ENCODE results near the gene ZSCAN21.
A peak's percentile ranks its signal among the peaks of the same experiment; 100 is the strongest.

The ZSCAN21 gene

GRCh38 chr7:100095704-100096103 is 46.1 kb downstream of the ZSCAN21 start:
- Histone ChIP-seq H3K4me3 (ENCODE audit: low read length) (no peak overlapping the region), H3K27ac (ENCODE audit: low read depth, low read length) (no peak overlapping the region), H3K27me3 (ENCODE audit: control insufficient read depth, insufficient read depth, low read length) (no peaks in the 10 kb centered on the region), H3K4me1 (ENCODE audit: control insufficient read depth, insufficient read depth, low read length) (peaks cover 7% of the 10 kb centered on the region), H3K36me3 (ENCODE audit: control insufficient read depth, insufficient read depth, low read length) (peaks cover 66% of the 10 kb centered on the region), H3K9ac (ENCODE audit: low read length) (no peak overlapping the region)

GRCh38 chr7:100098913-100099312 is 49.3 kb downstream of the ZSCAN21 start:
- no peak overlapping the region for H3K27ac ChIP-seq (ENCODE audit: low read depth, low read length)
- H3K27me3 ChIP-seq (ENCODE audit: control insufficient read depth, insufficient read depth, low read length), result no peaks in the 10 kb centered on the region
- H3K4me1 ChIP-seq (ENCODE audit: control insufficient read depth, insufficient read depth, low read length), result peaks cover 7% of the 10 kb centered on the region
- no peak overlapping the region for H3K4me3 ChIP-seq (ENCODE audit: low read length)
- peaks cover 45% of the 10 kb centered on the region for H3K36me3 ChIP-seq (ENCODE audit: control insufficient read depth, insufficient read depth, low read length)
- H3K9ac ChIP-seq (ENCODE audit: low read length), result no peak overlapping the region

GRCh38 chr7:100099452-100099851 is 49.9 kb downstream of the ZSCAN21 start:
- Histone ChIP-seq H3K4me1 (ENCODE audit: control insufficient read depth, insufficient read depth, low read length) (peaks cover 7% of the 10 kb centered on the region), H3K27me3 (ENCODE audit: control insufficient read depth, insufficient read depth, low read length) (no peaks in the 10 kb centered on the region), H3K4me3 (ENCODE audit: low read length) (peak overlapping the region; percentile 81), H3K9ac (ENCODE audit: low read length) (no peak overlapping the region), H3K27ac (ENCODE audit: low read depth, low read length) (no peak overlapping the region), H3K36me3 (ENCODE audit: control insufficient read depth, insufficient read depth, low read length) (peaks cover 41% of the 10 kb centered on the region)

- H3K27me3 ChIP-seq (ENCODE audit: control insufficient read depth, insufficient read depth, low read length), result no peaks in the 10 kb centered on the region
- peak overlapping the region; percentile 71 for H3K27ac ChIP-seq (ENCODE audit: low read depth, low read length)
- H3K4me1 ChIP-seq (ENCODE audit: control insufficient read depth, insufficient read depth, low read length), result peaks cover 7% of the 10 kb centered on the region
- H3K4me3 ChIP-seq (ENCODE audit: low read length), result peak overlapping the region; percentile 91
- peak overlapping the region; percentile 64 for H3K9ac ChIP-seq (ENCODE audit: low read length)
- H3K36me3 ChIP-seq (ENCODE audit: control insufficient read depth, insufficient read depth, low read length), result peaks cover 36% of the 10 kb centered on the region
These were observed 50.9 kb downstream of the ZSCAN21 start for GRCh38 chr7:100100420-100101015.

- peaks cover 35% of the 10 kb centered on the region for H3K36me3 ChIP-seq (ENCODE audit: control insufficient read depth, insufficient read depth, low read length)
These were observed 51.7 kb downstream of the ZSCAN21 start, which contains the start of the genes AP4M1 and MCM7 for GRCh38 chr7:100101016-100101862. Gene AP4M1, plus strand, starts transcription at chr7:100101643. Its CDS starts 72 bp downstream, at chr7:100101715. Gene MCM7, minus strand, starts transcription at chr7:100101397. Its CDS starts 103 bp downstream, at chr7:100101294.

GRCh38 chr7:100102950-100103840 is 53.6 kb downstream of the ZSCAN21 start:
- H3K9ac ChIP-seq (ENCODE audit: low read length), result no peak overlapping the region
- H3K4me3 ChIP-seq (ENCODE audit: low read length), result no peak overlapping the region
- H3K27me3 ChIP-seq (ENCODE audit: control insufficient read depth, insufficient read depth, low read length), result no peaks in the 10 kb centered on the region
- peaks cover 7% of the 10 kb centered on the region for H3K4me1 ChIP-seq (ENCODE audit: control insufficient read depth, insufficient read depth, low read length)
- no peak overlapping the region for H3K27ac ChIP-seq (ENCODE audit: low read depth, low read length)
- peaks cover 35% of the 10 kb centered on the region for H3K36me3 ChIP-seq (ENCODE audit: control insufficient read depth, insufficient read depth, low read length)

More at GRCh38 chr7:100101016-100101862, 51.7 kb downstream of the ZSCAN21 start, which contains the start of the genes AP4M1 and MCM7:
- H3K9ac ChIP-seq (ENCODE audit: low read length), result peak within 1 kb of the TSS; percentile 64
- peak within 1 kb of the TSS; percentile 88 for H3K27ac ChIP-seq (ENCODE audit: low read depth, low read length)
- H3K4me1 ChIP-seq (ENCODE audit: control insufficient read depth, insufficient read depth, low read length), result peaks cover 7% of the 10 kb centered on the region
- H3K4me3 ChIP-seq (ENCODE audit: low read length), result peak within 1 kb of the TSS; percentile 91
- no peaks in the 10 kb centered on the region for H3K27me3 ChIP-seq (ENCODE audit: control insufficient read depth, insufficient read depth, low read length)

- no peaks in the 10 kb centered on the region for H3K4me1 ChIP-seq (ENCODE audit: control insufficient read depth, insufficient read depth, low read length)
- H3K36me3 ChIP-seq (ENCODE audit: control insufficient read depth, insufficient read depth, low read length), result peaks cover 28% of the 10 kb centered on the region
- H3K4me3 ChIP-seq (ENCODE audit: low read length), result no peak overlapping the region
- H3K27ac ChIP-seq (ENCODE audit: low read depth, low read length), result no peak overlapping the region
- H3K9ac ChIP-seq (ENCODE audit: low read length), result no peak overlapping the region
- H3K27me3 ChIP-seq (ENCODE audit: control insufficient read depth, insufficient read depth, low read length), result no peaks in the 10 kb centered on the region
These were observed 56.0 kb downstream of the ZSCAN21 start for GRCh38 chr7:100105534-100105933.

GRCh38 chr7:100106633-100107032 is 57.1 kb downstream of the ZSCAN21 start:
- no peaks in the 10 kb centered on the region for H3K4me1 ChIP-seq (ENCODE audit: control insufficient read depth, insufficient read depth, low read length)
- H3K36me3 ChIP-seq (ENCODE audit: control insufficient read depth, insufficient read depth, low read length), result peaks cover 35% of the 10 kb centered on the region
- no peak overlapping the region for H3K9ac ChIP-seq (ENCODE audit: low read length)
- H3K4me3 ChIP-seq (ENCODE audit: low read length), result no peak overlapping the region
- H3K27ac ChIP-seq (ENCODE audit: low read depth, low read length), result no peak overlapping the region
- H3K27me3 ChIP-seq (ENCODE audit: control insufficient read depth, insufficient read depth, low read length), result no peaks in the 10 kb centered on the region

- H3K36me3 ChIP-seq (ENCODE audit: control insufficient read depth, insufficient read depth, low read length), result peaks cover 35% of the 10 kb centered on the region
- no peak overlapping the region for H3K27ac ChIP-seq (ENCODE audit: low read depth, low read length)
- no peaks in the 10 kb centered on the region for H3K27me3 ChIP-seq (ENCODE audit: control insufficient read depth, insufficient read depth, low read length)
- H3K4me3 ChIP-seq (ENCODE audit: low read length), result no peak overlapping the region
- no peaks in the 10 kb centered on the region for H3K4me1 ChIP-seq (ENCODE audit: control insufficient read depth, insufficient read depth, low read length)
- no peak overlapping the region for H3K9ac ChIP-seq (ENCODE audit: low read length)
These were observed 57.7 kb downstream of the ZSCAN21 start for GRCh38 chr7:100107125-100107737.

GRCh38 chr7:100107890-100108289 is 58.3 kb downstream of the ZSCAN21 start:
- Histone ChIP-seq H3K27me3 (ENCODE audit: control insufficient read depth, insufficient read depth, low read length) (no peaks in the 10 kb centered on the region), H3K4me3 (ENCODE audit: low read length) (no peak overlapping the region), H3K9ac (ENCODE audit: low read length) (no peak overlapping the region), H3K4me1 (ENCODE audit: control insufficient read depth, insufficient read depth, low read length) (no peaks in the 10 kb centered on the region), H3K27ac (ENCODE audit: low read depth, low read length) (no peak overlapping the region), H3K36me3 (ENCODE audit: control insufficient read depth, insufficient read depth, low read length) (peaks cover 35% of the 10 kb centered on the region)

GRCh38 chr7:100109521-100110163 is 60.1 kb downstream of the ZSCAN21 start:
- H3K36me3 ChIP-seq (ENCODE audit: control insufficient read depth, insufficient read depth, low read length), result peaks cover 33% of the 10 kb centered on the region
- H3K4me1 ChIP-seq (ENCODE audit: control insufficient read depth, insufficient read depth, low read length), result no peaks in the 10 kb centered on the region
- no peak overlapping the region for H3K27ac ChIP-seq (ENCODE audit: low read depth, low read length)
- no peak overlapping the region for H3K4me3 ChIP-seq (ENCODE audit: low read length)
- H3K9ac ChIP-seq (ENCODE audit: low read length), result no peak overlapping the region
- no peaks in the 10 kb centered on the region for H3K27me3 ChIP-seq (ENCODE audit: control insufficient read depth, insufficient read depth, low read length)

Data from rectal smooth muscle tissue (tissue), 1 donor.